Immature natural killer cell (primary cell): Measurements from ENCODE around the gene RSPH6A. TPM values are rescaled to one million over a fixed set of nuclear protein-coding genes. Genes with fewer than 3 reads are reported as not detected.
"Not testable (repeated sequence)": the region's sequence is repeated elsewhere in the genome, so short reads cannot be mapped to it uniquely, and the experiment has no call there.

Source experiments
- DNase-seq, 3 donors: peaks; one replicate each; pipeline ENCODE4 v3.0.0; 2022; ENCODE audit warnings: mixed read lengths in 1 of 3
- H3K27ac Mint-ChIP-seq, 6 donors: one replicate each; pipeline ENCODE4 v1.8.0; 2020; ENCODE audit warnings: mixed read lengths in 6 of 6, mild to moderate bottlenecking in 5 of 6, inconsistent platforms in 4 of 6, moderate library complexity in 3 of 6
- H3K27me3 Mint-ChIP-seq, 3 donors: one replicate each; pipeline ENCODE4 v1.8.0; 2020 to 2021; ENCODE audit warnings: low read depth in 3 of 3, mild to moderate bottlenecking in 3 of 3, mixed read lengths in 3 of 3, moderate library complexity in 3 of 3, inconsistent platforms in 1 of 3
- H3K36me3 Mint-ChIP-seq, 3 donors: one replicate each; pipeline ENCODE4 v1.8.0; 2020; ENCODE audit warnings: mixed read lengths in 3 of 3, inconsistent platforms in 2 of 3, mild to moderate bottlenecking in 2 of 3
- H3K4me1 Mint-ChIP-seq, 2 donors: one replicate each; pipeline ENCODE4 v1.8.0; 2020; ENCODE audit warnings: inconsistent platforms in 2 of 2, mild to moderate bottlenecking in 2 of 2, mixed read lengths in 2 of 2, moderate library complexity in 1 of 2
- H3K4me3 Mint-ChIP-seq, 5 donors: one replicate each; pipeline ENCODE4 v1.8.0; 2020; ENCODE audit warnings: mild to moderate bottlenecking in 5 of 5, mixed read lengths in 5 of 5, inconsistent platforms in 3 of 5, moderate library complexity in 3 of 5
- H3K9me3 Mint-ChIP-seq, 6 donors: one replicate each; pipeline ENCODE4 v1.8.0; 2020; ENCODE audit warnings: mild to moderate bottlenecking in 6 of 6, mixed read lengths in 6 of 6, inconsistent platforms in 4 of 6, moderate library complexity in 3 of 6
- polyA plus RNA-seq, 3 donors: library from polyadenylated mRNA; unstranded; fragments of 300-500 nt; fragmentation: Illumina TruSeq; gene quantifications; one replicate each; pipeline ENCODE4 v1.2.3, GENCODE V29; 2021

Gene RSPH6A
- polyA plus RNA-seq, 3 donors from 2014 or later: not detected

GRCh38 chr19:45804959-45805230, 10.2 kb downstream of the RSPH6A start:
- Mint-ChIP-seq H3K36me3 (no peaks in the 10 kb centered on the region), H3K4me1 (no peaks in the 10 kb centered on the region), H3K27me3 (peaks cover 3 to 10% (median 4%) of the 10 kb centered on the region in 3 donors), H3K9me3 (no peaks in the 10 kb centered on the region), H3K27ac (no peak overlapping the region), H3K4me3 (no peak overlapping the region)
- DNase-seq: no peak

GRCh38 chr19:45804140-45804958, 10.8 kb downstream of the RSPH6A start:
- DNase-seq: no peak
- Mint-ChIP-seq H3K4me1 (no peaks in the 10 kb centered on the region), H3K27ac (no peak overlapping the region), H3K27me3 (peaks cover 2 to 10% (median 4%) of the 10 kb centered on the region in 3 donors), H3K9me3 (no peaks in the 10 kb centered on the region), H3K36me3 (no peaks in the 10 kb centered on the region), H3K4me3 (no peak overlapping the region)

- Mint-ChIP-seq H3K4me3 (no peak overlapping the region), H3K9me3 (no peaks in the 10 kb centered on the region), H3K4me1 (peaks cover 0 to 4% of the 10 kb centered on the region in 2 donors)
Observed at GRCh38 chr19:45801603-45802175, 13.4 kb downstream of the RSPH6A start.

GRCh38 chr19:45800070-45800553, 15.0 kb downstream of the RSPH6A start:
- Mint-ChIP-seq H3K36me3 (no peaks in the 10 kb centered on the region), H3K27me3 (peaks cover 4 to 10% (median 7%) of the 10 kb centered on the region in 3 donors), H3K4me3 (no peak overlapping the region)

More at GRCh38 chr19:45801603-45802175, 13.4 kb downstream of the RSPH6A start:
- H3K36me3 Mint-ChIP-seq: no peaks in the 10 kb centered on the region
- peaks cover 4 to 10% (median 7%) of the 10 kb centered on the region in 3 donors for H3K27me3 Mint-ChIP-seq
- DNase-seq: no peak
- H3K27ac Mint-ChIP-seq: no peak overlapping the region

GRCh38 chr19:45799541-45799940, 15.6 kb downstream of the RSPH6A start:
- not testable (repeated sequence) for DNase-seq, H3K27ac Mint-ChIP-seq, H3K4me3 Mint-ChIP-seq, H3K4me1 Mint-ChIP-seq, H3K36me3 Mint-ChIP-seq, H3K27me3 Mint-ChIP-seq, H3K9me3 Mint-ChIP-seq

More at GRCh38 chr19:45800070-45800553, 15.0 kb downstream of the RSPH6A start:
- peaks cover 0 to 4% of the 10 kb centered on the region in 2 donors for H3K4me1 Mint-ChIP-seq
- no peak overlapping the region for H3K27ac Mint-ChIP-seq
- H3K9me3 Mint-ChIP-seq: no peaks in the 10 kb centered on the region
- no peak for DNase-seq

GRCh38 chr19:45798995-45799517, 16.1 kb downstream of the RSPH6A start:
- Mint-ChIP-seq H3K27ac (no peak overlapping the region), H3K4me3 (no peak overlapping the region), H3K27me3 (peaks cover 6 to 7% (median 6%) of the 10 kb centered on the region in 3 donors), H3K9me3 (no peaks in the 10 kb centered on the region), H3K36me3 (no peaks in the 10 kb centered on the region), H3K4me1 (peaks cover under 1 to 10% of the 10 kb centered on the region in 2 donors)
- DNase-seq: peak; percentile 57 to 59 (median 57)

GRCh38 chr19:45794627-45795026, 20.5 kb downstream of the RSPH6A start:
- H3K36me3 Mint-ChIP-seq: peaks cover 0 to 5% (median 4%) of the 10 kb centered on the region in 3 donors
- H3K4me1 Mint-ChIP-seq: peaks cover 31 to 42% of the 10 kb centered on the region in 2 donors
- DNase-seq: no peak
- H3K27me3 Mint-ChIP-seq: peaks cover 17 to 29% (median 23%) of the 10 kb centered on the region in 3 donors
- no peaks in the 10 kb centered on the region for H3K9me3 Mint-ChIP-seq
- peak overlapping the region in 3 of 6 donors; percentile 2 to 80 (median 62) for H3K27ac Mint-ChIP-seq
- peak overlapping the region in 4 of 5 donors; percentile 3 to 67 (median 16) for H3K4me3 Mint-ChIP-seq

GRCh38 chr19:45793876-45794275, 21.2 kb downstream of the RSPH6A start:
- Mint-ChIP-seq H3K4me1 (peaks cover 35 to 40% of the 10 kb centered on the region in 2 donors), H3K4me3 (peak overlapping the region in 3 of 5 donors; percentile 35 to 42 (median 39)), H3K27me3 (peaks cover 17 to 27% (median 23%) of the 10 kb centered on the region in 3 donors), H3K27ac (peak overlapping the region; percentile 22 to 92 (median 71)), H3K36me3 (peaks cover 5 to 11% (median 11%) of the 10 kb centered on the region in 3 donors), H3K9me3 (no peaks in the 10 kb centered on the region)
- DNase-seq: no peak

- Mint-ChIP-seq H3K27me3 (peaks cover 17 to 27% (median 24%) of the 10 kb centered on the region in 3 donors), H3K4me3 (peak overlapping the region; percentile 82 to 87 (median 84)), H3K27ac (peak overlapping the region; percentile 86 to 97 (median 92)), H3K9me3 (no peaks in the 10 kb centered on the region), H3K36me3 (peaks cover 11 to 18% (median 18%) of the 10 kb centered on the region in 3 donors), H3K4me1 (peaks cover 36 to 39% of the 10 kb centered on the region in 2 donors)
- no peak for DNase-seq
Observed at GRCh38 chr19:45793178-45793564, 21.9 kb downstream of the RSPH6A start.

GRCh38 chr19:45792470-45793177, 22.5 kb downstream of the RSPH6A start, which contains the start of gene DMWD:
Gene DMWD, minus strand, starts transcription at chr19:45792845. Its CDS starts 89 bp downstream, at chr19:45792756.
- peaks cover 13 to 23% (median 21%) of the 10 kb centered on the region in 3 donors for H3K36me3 Mint-ChIP-seq
- no peaks in the 10 kb centered on the region for H3K9me3 Mint-ChIP-seq
- peak within 1 kb of the TSS; percentile 86 to 92 (median 89) for H3K4me3 Mint-ChIP-seq
- DNase-seq: peak; percentile 99 to 100 (median 99)
- peaks cover 18 to 27% (median 25%) of the 10 kb centered on the region in 3 donors for H3K27me3 Mint-ChIP-seq
- H3K27ac Mint-ChIP-seq: peak within 1 kb of the TSS; percentile 86 to 97 (median 92)
- H3K4me1 Mint-ChIP-seq: peaks cover 36 to 39% of the 10 kb centered on the region in 2 donors

GRCh38 chr19:45791744-45792469, 23.2 kb downstream of the RSPH6A start:
- Mint-ChIP-seq H3K27ac (peak overlapping the region; percentile 78 to 93 (median 86)), H3K27me3 (peaks cover 19 to 27% (median 25%) of the 10 kb centered on the region in 3 donors), H3K9me3 (no peaks in the 10 kb centered on the region), H3K4me3 (peak overlapping the region; percentile 83 to 92 (median 89)), H3K4me1 (peaks cover 36 to 39% of the 10 kb centered on the region in 2 donors), H3K36me3 (peaks cover 13 to 30% (median 21%) of the 10 kb centered on the region in 3 donors)
- DNase-seq: no peak

- peak overlapping the region; percentile 30 to 64 (median 46) for H3K27ac Mint-ChIP-seq
- H3K4me3 Mint-ChIP-seq: peak overlapping the region; percentile 83 to 92 (median 89)
- H3K9me3 Mint-ChIP-seq: no peaks in the 10 kb centered on the region
- peaks cover 13 to 38% (median 21%) of the 10 kb centered on the region in 3 donors for H3K36me3 Mint-ChIP-seq
- peaks cover 19 to 27% (median 25%) of the 10 kb centered on the region in 3 donors for H3K27me3 Mint-ChIP-seq
- H3K4me1 Mint-ChIP-seq: peaks cover 36 to 39% of the 10 kb centered on the region in 2 donors
- peak; percentile 39 to 57 (median 46) for DNase-seq
Observed at GRCh38 chr19:45790942-45791341, 24.2 kb downstream of the RSPH6A start.
